Sigmoid colon (tissue), 4 donors: Measurements from ENCODE around the gene PREX1.

Experiments used
- EP300 ChIP-seq, 4 donors: sonication (generic); formaldehyde crosslinking; IDR thresholded peaks; one replicate each; pipeline ENCODE4 v1.6.1; 2017; ENCODE audit warnings: antibody characterized with exemption in 4 of 4
- POLR2A ChIP-seq, 2 donors: fragments of 450-650 bp; IDR thresholded peaks; one replicate each; pipeline ENCODE4 v1.6.1; 2016; ENCODE audit warnings: antibody characterized with exemption in 2 of 2, mild to moderate bottlenecking in 2 of 2, moderate library complexity in 2 of 2
- POLR2AphosphoS5 ChIP-seq, 4 donors: sonication (generic); formaldehyde crosslinking; IDR thresholded peaks; one replicate each; pipeline ENCODE4 v1.6.1; 2017; ENCODE audit warnings: antibody characterized with exemption in 4 of 4
- TF ChIP-seq, protein P1 (sequence below), 4 experiments: fragments of 450-650 bp in 3 of 4; fragments of 200-600 bp in 1 of 4; IDR thresholded peaks; one replicate each; pipeline ENCODE4 v1.5.1; 2016 to 2019; ENCODE audit warnings: antibody characterized with exemption in 4 of 4, mild to moderate bottlenecking in 3 of 4, moderate library complexity in 2 of 4

GRCh38 chr20:48727226-48727625 is 100.6 kb downstream of the PREX1 start:
- TF ChIP-seq POLR2AphosphoS5 (IDR thresholded peaks at IDR 0.05): no peak
- TF ChIP-seq, protein P1, sequence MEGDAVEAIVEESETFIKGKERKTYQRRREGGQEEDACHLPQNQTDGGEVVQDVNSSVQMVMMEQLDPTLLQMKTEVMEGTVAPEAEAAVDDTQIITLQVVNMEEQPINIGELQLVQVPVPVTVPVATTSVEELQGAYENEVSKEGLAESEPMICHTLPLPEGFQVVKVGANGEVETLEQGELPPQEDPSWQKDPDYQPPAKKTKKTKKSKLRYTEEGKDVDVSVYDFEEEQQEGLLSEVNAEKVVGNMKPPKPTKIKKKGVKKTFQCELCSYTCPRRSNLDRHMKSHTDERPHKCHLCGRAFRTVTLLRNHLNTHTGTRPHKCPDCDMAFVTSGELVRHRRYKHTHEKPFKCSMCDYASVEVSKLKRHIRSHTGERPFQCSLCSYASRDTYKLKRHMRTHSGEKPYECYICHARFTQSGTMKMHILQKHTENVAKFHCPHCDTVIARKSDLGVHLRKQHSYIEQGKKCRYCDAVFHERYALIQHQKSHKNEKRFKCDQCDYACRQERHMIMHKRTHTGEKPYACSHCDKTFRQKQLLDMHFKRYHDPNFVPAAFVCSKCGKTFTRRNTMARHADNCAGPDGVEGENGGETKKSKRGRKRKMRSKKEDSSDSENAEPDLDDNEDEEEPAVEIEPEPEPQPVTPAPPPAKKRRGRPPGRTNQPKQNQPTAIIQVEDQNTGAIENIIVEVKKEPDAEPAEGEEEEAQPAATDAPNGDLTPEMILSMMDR (IDR thresholded peaks at IDR 0.05): no peak
- TF ChIP-seq POLR2A (IDR thresholded peaks at IDR 0.05): no peak
- TF ChIP-seq EP300 (IDR thresholded peaks at IDR 0.05): no peak
